GM21367 (cell line): ENCODE data around the gene TMEM164.

Source experiments
- ATAC-seq: cut with Tn5 transposase; IDR thresholded peaks from one replicate; pipeline ENCODE4 v1.9.1; 2021; ENCODE audit not compliant: unreplicated experiment

TMEM164 gene

DNA sequence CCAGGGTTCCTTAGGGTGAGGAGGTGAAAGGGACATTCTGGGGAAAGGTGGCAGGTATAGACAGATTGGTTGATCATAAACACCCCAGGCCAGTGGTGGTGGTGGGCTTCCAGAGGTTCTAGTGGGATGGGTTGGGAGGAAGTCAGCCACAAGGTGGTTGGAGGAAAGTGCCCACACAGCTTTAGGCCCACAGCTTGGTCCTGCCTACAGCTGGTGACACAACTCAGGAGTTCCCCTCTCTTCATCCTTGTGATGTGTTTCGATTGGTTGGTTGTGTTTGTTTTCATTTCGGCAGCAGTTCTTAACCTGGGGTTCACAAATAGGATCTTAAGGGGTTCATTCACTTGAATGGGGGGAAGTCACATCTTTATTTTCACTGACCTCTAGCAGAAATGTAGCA, 157.0 kb downstream of the TMEM164 start:
- no peak for ATAC-seq

DNA sequence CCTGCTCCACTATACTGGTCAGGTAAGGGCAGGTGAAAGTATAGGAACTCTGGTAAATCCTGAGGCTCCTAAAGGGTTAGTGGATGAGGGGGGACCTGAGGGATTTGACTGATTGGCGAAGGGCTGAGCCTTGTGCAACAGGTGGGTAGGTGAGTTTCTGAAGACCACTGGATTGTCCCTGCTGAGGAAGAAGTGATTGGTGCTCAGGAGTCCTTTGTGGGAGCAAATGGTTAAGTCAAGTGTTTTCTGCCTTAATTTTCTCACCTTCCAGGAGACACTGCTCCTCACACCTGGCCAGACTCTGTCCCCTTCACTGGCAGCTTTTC, 158.4 kb downstream of the TMEM164 start:
- no peak for ATAC-seq

DNA sequence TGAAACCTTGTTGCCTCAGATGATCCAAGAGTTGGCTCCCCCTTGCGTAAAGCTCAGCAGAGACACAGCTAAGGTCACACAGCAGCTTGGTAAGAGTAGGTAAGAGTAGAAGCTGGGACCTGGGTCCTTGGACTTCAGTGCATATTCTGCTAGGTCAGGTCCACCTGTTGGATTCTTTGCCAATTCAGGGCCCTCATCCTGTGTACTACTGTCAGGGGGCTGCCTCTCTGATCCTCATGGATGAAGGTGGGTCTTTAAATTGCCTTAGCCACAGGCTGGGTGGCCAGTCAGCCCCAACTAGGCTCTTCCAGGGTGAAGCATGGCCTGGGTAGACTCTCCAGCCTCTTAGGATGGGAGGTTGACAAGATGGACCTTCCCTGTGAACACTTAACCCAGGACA, 159.2 kb downstream of the TMEM164 start:
- ATAC-seq = no peak

DNA sequence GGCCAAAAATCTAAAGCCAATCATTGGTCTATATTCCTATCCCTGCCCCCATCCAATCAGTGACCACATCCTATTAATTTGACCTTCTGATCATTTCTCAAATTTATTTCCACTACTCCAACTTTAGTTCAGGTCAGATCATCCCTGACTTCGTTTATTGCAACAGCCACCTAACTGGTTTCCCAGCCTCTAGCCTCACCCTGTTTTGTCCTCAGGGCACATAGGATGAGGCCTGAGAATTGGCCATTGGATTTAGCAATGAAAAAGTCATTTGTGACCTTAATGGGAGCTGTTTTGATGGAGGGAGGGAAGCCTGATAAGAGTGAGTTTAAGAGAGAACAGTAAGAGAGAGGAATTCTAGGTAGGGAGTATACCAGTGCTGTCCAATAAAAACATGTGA, 160.0 kb downstream of the TMEM164 start:
- ATAC-seq = no peak

DNA sequence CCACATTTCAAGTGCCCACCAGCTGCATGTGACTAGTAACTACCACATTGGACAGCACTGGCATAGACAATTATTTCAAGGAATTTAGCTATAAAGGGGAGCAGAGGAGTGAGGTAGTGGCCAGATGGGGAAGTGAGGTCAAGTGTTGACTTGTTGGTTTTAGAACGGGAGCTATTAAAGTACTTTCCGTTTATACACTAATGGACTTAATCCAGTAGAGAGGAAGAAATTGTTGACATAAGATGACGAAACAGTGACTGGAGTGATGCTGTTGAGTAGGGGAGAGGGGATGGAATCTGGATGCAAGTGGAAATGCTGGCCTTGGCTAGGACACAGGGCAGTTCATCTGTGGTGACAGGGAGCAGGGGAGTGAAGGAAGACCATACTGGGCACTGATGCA, 160.6 kb downstream of the TMEM164 start:
- no peak for ATAC-seq

DNA sequence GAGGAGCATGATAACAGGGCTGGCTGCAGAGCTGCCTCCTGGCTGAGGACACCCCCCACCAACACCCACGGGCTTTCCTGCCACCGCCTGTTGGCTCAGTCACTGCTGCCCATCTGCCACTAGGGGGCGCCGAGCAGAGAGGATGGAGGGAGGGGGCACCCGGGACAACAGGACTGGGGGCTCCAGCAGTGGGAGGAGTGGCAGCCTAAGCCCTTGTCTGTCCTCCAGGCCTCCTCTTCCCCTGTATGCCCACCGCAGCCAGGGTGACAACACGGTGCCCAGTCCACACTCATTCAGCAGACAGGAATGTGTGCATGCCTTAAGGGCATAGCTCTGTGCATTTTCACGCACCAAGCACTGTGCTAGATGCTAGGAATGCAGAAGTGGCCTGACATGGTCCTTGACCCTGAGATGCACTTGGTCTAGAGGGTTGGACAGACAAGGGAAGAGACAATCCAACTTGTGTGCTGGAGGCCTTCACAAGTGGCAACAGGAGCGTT, 165.1 kb downstream of the TMEM164 start:
- ATAC-seq = no peak

DNA sequence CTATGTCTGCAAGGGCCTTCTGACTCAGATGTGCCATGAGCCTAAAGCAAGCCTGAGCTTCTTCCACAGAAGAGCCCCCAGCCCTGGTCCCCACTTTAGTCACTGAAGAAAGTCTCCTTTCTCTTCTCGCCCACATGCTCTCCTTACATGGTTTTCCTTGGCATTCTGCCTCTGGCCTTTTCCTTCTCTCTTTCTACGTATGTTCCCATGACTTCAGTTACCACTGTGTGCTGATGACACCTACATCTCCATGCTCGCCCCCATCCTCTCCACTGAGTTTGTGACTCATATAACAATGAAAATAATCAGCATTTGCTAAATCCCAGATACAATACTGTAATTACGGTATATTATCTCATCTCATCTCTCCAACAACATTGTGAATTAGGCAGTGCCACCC, 165.7 kb downstream of the TMEM164 start:
- no peak for ATAC-seq

DNA sequence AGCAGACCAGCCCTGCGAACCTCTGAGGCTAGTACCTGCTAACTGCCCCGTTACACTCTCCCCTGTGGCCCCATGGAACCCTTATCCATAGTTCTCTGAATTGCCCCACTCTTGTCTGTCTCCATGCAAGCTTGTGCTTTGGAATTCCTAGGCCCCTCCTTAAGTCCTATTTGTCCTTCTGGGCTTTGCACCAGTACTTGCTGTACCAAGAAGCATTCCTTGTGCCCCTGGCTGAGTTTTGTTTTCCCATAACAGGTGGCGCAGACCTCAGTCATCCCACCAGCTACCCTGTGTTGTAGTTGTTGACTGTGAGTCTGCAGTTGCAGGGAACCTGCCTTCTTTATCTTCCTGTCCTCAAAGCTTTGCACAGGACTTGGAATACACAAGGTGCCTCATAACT, 167.1 kb downstream of the TMEM164 start:
- no peak for ATAC-seq

DNA sequence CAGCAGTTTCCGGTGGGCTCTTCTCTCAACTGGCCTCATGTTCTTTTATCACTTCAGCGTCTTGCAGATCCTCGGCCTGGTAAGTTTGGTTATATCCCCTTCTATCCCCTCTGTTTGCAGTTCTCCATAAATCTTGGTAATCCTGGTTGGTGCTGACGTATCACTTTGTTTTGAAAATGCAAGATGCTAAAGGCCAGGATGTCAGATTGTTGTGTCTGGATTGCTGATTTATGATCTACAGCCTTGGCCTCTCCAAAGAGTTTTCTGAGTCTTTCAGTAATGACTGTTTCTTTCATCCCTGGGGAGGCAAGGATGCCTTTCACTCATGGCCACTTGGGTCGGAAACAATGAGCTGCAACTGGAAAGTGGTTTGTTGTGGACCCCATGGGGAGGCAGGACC, 168.5 kb downstream of the TMEM164 start:
- ATAC-seq = no peak

DNA sequence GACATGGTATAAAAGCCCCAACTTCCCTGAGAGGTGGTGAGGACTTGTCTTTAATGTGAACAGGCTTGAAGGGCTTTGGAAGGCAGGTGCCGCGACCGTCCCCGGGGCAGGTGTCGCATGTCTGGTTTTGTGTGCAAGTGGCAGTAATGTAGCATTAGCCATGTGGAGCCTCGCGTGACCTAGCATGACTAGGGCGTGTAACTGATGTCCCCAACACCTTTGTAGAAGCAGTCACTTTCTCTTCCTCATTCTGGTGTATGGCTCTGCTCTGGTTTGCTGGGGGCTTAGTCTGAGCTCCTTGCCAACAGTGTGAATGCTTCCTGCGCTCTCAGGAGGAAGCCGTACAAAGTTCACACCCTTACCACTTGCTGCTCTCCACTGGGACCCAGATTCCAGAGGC, 169.3 kb downstream of the TMEM164 start:
- ATAC-seq = peak; percentile 99

DNA sequence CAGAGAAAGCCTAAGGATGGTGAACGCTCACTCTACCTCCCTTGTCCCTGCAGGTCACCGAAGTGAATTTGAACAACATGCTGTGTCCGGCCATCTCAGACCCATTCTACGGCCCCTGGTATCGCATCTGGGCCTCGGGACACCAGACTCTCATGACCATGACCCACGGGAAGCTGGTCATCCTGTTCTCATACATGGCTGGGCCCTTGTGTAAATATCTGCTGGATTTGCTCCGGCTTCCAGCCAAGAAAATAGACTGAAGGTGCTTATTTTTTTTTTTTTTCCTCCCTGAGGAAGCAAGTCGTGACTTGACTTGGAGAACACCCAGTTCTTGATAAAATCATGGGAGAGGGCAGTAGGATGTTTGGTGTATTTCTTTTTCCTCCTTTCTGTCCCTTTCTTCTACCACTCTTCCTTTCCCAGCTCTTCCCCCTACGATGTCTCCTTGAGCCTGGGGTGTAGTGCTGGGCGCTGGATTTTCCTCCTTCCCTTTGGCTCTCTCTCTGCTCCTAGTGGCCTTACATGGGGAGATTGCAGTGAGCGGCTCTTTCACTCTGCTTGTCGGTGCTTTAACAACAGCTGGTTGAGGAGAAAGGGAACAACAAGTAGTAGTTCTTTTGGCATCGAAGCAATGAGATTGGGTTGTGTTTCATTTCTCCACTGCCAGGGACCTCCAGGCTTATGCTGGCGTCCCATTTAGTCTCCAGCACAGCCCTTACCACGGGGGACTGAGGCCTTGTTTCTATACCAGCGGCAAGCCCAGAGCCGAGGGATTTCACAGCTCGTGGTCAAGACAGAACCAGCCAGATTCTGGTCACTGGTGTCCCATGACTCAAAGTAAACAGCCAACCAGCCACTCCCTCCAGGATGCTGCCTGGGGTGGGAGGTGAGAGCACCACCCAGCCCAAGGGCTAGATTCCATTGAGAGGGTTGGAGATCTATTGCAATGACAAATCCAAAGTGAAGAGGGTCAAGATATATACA, 170.6 kb downstream of the TMEM164 start:
- no peak for ATAC-seq

DNA sequence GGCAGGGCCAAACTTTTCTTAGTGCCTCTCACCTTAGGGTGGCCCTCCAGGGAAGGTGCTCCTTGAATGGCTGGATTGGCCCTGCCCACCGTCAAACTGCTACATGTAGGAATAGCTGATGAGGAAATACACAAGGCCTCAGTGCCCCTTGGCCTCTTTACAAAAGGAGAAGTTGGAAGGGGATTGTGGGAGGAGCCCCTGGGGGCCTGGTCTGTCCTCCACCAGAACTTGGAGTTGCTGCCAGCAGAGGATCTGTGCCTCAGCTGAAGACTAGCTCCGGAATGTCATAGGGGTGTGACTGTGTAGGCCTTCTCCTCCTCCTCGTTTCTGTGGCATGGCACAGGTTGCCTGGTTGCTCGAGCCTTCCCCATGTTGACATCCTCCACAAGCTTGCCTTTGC, 172.2 kb downstream of the TMEM164 start:
- no peak for ATAC-seq

DNA sequence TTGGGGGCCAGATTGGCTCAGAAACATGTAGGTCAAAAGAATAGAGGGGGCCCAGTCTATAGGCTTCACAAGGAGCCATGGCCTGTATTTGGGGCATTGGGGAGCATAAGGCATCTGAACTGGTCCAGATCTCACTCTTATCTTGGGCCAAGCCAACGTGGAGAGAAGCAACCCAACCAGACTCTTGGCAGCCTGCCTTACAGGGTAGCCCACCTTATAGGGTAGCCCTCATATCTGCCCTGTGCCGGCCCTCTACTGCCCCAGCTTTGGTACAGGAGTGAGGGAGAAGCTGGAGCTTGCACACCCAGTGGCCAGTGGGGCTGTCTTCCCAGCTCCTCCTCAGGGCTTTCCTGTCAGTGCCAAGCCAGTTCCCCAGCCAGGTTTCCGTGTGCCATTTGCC, 172.8 kb downstream of the TMEM164 start:
- no peak for ATAC-seq

DNA sequence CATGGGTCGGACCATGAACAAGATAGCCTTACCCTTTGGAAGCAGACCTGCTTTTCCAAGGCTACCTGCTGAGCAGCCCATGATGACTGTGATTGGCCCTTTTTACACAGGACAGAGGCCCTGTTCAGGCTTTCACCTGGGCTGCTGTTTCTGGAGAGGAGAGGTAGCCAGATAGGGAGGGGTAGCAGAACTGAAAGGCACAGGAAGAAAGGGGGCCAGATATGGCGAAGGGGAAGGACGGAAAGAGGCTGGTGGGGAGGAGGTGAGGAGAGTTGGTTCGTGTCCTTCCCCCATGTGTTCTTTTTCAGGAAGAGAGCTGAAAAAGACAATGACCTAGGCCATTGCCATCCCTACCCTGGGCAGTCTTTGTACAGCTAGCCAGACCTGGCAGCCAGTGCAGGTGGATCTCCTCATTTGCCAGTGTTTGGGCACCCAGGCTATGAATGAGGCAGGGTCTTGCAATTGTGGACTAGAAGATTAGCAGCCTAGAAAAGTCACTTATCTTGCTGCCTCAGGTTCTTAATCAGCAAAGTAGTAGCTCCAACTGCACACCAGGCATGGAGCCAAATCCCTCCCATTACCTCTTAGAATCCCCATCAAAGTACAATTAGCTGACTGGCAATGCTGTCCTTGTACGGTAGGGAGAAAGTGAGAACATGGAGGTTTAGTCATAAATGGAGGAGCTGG, 175.4 kb downstream of the TMEM164 start:
- no peak for ATAC-seq

DNA sequence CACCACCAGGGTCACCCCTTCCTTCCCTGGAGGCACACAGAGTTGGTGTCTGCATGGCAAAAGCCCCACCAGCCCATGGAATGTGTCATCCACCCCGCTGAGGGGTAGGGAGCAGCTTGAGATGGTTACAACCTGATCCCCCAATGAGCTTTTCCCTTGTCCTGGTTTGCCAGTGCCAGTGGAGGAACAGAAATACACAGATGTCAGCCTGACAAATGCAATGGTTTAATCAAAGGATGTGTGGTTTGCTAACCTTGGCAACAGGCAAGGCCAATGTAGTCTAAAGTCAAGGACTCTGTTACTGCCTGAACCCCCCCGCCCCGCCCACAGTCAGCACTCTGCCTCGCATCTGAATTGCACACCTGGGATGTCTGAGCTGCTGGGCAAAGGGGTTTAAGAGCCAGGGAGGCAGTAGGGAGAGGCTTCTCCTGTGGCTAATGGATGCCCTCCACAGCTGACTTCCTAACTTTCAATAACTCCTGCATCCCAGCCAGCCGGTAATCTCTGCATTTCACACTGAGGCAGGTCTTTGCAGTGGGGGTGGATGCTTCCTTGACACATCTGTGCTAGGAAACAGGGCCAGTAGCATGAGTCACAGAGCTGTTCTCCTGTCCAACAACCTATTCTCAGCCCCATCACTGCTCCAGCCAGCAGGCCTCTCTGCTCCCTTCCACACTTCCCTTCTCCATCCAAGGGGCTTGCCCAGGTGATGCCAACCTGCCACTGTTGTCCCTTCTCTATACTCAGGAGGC, 177.4 kb downstream of the TMEM164 start:
- peak; percentile 20 for ATAC-seq

DNA sequence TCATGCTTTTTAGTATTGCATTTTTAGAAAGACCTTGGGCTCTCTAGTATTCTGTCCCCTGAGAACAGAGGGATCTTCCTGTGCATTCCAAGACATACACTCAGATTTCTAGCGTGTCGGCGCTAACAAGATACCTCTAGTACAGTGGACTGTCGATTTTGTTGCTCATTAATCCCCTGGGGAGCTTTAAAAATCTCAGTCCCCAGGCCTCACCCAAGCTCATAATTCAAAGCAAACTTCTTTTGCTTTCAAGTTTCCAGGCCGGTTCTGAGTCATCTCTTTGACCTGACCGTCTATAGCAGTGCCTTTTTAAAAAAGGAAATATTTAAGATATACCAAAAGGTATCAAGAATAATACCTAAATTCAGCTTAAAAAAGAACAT, 178.0 kb downstream of the TMEM164 start:
- ATAC-seq = peak; percentile 84

DNA sequence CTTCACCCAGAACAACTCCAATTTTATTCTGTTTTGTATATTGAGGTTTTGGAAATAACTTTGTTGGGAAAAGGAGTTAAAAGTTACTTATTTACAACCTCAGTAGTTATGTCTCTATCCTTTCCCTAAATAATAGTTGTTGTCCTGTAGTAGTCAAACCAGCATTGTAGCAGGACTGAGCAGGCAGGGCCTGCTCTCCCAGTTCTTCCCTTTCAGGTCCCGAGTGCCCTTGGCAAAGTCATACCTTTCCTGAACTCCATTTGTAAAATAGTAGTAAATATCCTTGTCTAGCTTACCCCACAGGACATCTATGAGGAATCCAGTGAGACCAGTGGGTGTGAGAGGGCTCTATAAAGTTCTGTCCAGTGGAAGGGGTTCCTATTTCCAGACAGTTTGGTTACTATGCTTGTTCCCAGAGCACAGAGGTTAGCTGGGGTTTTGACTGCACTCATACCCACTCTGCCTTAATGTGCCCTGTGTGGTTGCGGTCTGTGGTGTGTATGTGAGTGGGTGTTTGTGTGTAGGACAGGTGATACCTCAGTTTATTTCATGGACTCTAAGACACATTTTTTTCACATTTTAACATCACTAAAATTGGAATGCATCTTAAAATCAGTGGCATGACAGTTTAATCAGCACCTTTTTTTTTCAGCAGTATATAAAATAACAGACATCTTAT, 178.7 kb downstream of the TMEM164 start:
- no peak for ATAC-seq

DNA sequence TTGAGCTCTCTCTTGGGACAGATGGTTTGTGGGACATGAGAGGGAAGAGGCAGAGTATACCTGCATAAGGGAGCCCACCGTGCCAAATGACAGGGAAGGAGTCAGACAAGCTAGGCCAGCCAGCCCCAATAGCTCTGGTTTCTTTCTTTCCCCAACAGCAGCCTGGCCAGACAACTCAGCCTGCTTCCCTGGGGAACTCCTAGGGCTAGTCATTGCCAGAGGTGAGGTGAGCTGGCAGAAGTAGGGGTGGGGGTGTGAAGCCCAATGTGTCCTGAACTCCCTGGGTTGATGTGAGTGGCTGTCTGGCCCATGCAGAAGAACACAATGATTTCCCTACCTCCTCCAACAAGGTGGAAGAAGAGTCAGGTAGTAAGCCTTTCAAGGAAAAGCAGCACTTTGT, 179.4 kb downstream of the TMEM164 start:
- no peak for ATAC-seq

DNA sequence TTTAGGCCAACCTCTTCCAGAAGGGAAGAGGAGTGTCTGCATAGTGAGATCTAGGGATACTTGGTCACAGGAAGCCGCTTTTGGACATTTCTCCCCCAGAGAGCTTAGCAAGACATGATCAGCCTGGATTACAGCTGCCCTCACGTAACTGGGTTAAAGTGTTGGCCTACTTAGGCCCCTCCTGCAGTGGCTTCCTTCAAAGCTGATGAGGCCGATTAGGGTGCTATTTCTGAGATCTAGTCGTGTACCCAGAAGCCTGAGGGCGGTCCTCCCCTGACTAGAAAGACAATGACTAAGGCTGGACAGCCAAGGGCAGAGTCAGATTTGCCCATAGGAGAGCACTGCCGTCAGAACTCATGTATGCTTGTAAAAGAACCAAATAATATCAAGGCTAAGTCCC, 180.0 kb downstream of the TMEM164 start:
- no peak for ATAC-seq

DNA sequence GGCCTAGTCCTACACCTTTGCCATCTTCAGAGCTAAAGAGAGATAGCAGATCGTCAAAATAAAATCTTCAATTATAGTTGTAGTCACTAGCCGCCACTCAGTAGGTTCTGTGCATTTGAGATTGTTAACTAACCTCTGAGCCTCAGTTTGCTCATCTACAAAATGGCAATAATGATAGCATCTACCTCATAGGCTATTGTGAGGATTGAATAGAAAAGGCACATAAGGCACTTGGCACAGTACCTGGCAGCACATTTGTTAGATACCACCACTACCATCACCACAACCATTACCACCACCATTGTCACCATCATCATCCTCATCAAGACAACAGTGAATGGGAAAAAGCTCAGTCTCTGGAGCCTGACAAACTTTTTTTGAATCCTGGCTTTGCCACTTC, 180.4 kb downstream of the TMEM164 start:
- ATAC-seq = no peak
